K562 (cell line): ENCODE measurements around the gene RETSAT. TPM values are rescaled to one million over a fixed set of nuclear protein-coding genes. Genes with fewer than 3 reads are reported as not detected.
"Not testable (repeated sequence)": the region's sequence is repeated elsewhere in the genome, so short reads cannot be mapped to it uniquely, and the experiment has no call there.

Experiments
- ATAC-seq: fragments of 200-7000 bp; cut with Tn5 transposase; 3 replicates; pipeline ENCODE4 v1.9.1; 2020; ENCODE audit warnings: moderate library complexity
- BruUV-seq: library from RNA; stranded (reverse); fragments of 400-500 nt; replicated peaks from 2 replicates; lab custom pipeline; 2021; lab: Mats Ljungman, UMichigan
- CTCF ChIA-PET: fragments of 300-600 bp; formaldehyde crosslinking; extraction: SDS; loops from one replicate; lab custom pipeline; 2021; ENCODE audit warnings: low intra/inter-chr PET ratio; lab: Yijun Ruan, JAX
- POLR2A ChIA-PET: fragments of 300-600, 350-650 bp; sonication (Branson Sonifier 250); formaldehyde crosslinking; extraction: SDS; loops from one replicate; lab custom pipeline; 2021; ENCODE audit warnings: antibody characterized with exemption, inconsistent platforms; lab: Yijun Ruan, JAX
- DNase-seq, 4 experiments: peaks; one replicate each; pipeline versions ENCODE4 v3.0.0 to v3.0.0-alpha.2; 2011 to 2018; ENCODE audit warnings: low spot score in 3 of 4, mixed read lengths in 3 of 4; ENCODE audit errors: extremely low read depth in 1 of 4
- FAIRE-seq: peaks from 2 replicates; lab custom pipeline; 2011; peaks lifted over from hg19 to GRCh38; lab: Jason Lieb, UNC
- H2AFZ ChIP-seq: 2 replicates; pipeline ENCODE4 v1.6.0; 2011; ENCODE audit warnings: low read depth, low read length, control low read depth, inconsistent platforms
- H3K27ac ChIP-seq: fragments of 200-600 bp; 3 replicates; pipeline ENCODE4 v1.8.0; 2011; ENCODE audit warnings: low read depth, mild to moderate bottlenecking, control low read depth, inconsistent platforms, low read length, moderate library complexity, mixed read lengths; ENCODE audit errors: extremely low read depth
- H3K27me3 ChIP-seq, 2 experiments: fragments of 300-600 bp in 1 of 2; 2 replicates in 1 of 2; 3 replicates in 1 of 2; pipeline versions ENCODE4 v1.6.0 to v1.8.0; 2011; ENCODE audit warnings: inconsistent platforms in 2 of 2, low read length in 2 of 2, mild to moderate bottlenecking in 1 of 2, mixed read lengths in 1 of 2, moderate library complexity in 1 of 2; ENCODE audit not compliant: control insufficient read depth in 2 of 2, insufficient read depth in 2 of 2
- H3K36me3 ChIP-seq: fragments of 300-600 bp; 3 replicates; pipeline ENCODE4 v1.8.0; 2011; ENCODE audit warnings: mild to moderate bottlenecking, low read length, inconsistent platforms; ENCODE audit not compliant: control insufficient read depth, insufficient read depth
- H3K4me1 ChIP-seq, 2 experiments: fragments of 200-600 bp in 1 of 2; replicated peaks in 1 of 2; 2 replicates in 1 of 2; 3 replicates in 1 of 2; pipeline versions ENCODE4 v1.5.1 to v1.8.0; 2011; ENCODE audit warnings: inconsistent platforms in 2 of 2, low read length in 2 of 2, mild to moderate bottlenecking in 1 of 2, mixed read lengths in 1 of 2, moderate library complexity in 1 of 2; ENCODE audit not compliant: control insufficient read depth in 2 of 2, insufficient read depth in 2 of 2
- H3K4me2 ChIP-seq: 2 replicates; pipeline ENCODE4 v1.6.1; 2011; ENCODE audit warnings: low read length, control low read depth, inconsistent platforms, mixed read lengths; ENCODE audit not compliant: insufficient read depth
- H3K4me3 ChIP-seq: fragments of 200-600 bp; sonication (generic), shearing (Covaris generic); 2 replicates; pipeline ENCODE4 v1.5.1; 2016; ENCODE audit warnings: control low read depth, inconsistent platforms
- H3K79me2 ChIP-seq: fragments of 200-600 bp; 3 replicates; pipeline ENCODE4 v1.8.0; 2011; ENCODE audit warnings: low read length, inconsistent platforms; ENCODE audit not compliant: control insufficient read depth, insufficient read depth
- H3K9ac ChIP-seq, 2 experiments: 2 replicates each; pipeline versions ENCODE4 v1.6.0 to v1.6.1; 2011; ENCODE audit warnings: low read depth in 2 of 2, low read length in 2 of 2, control low read depth in 1 of 2, inconsistent platforms in 1 of 2, mild to moderate bottlenecking in 1 of 2, mixed read lengths in 1 of 2; ENCODE audit not compliant: insufficient read depth in 1 of 2
- H3K9me1 ChIP-seq: one replicate; pipeline ENCODE4 v1.6.0; 2011; ENCODE audit warnings: inconsistent platforms, mild to moderate bottlenecking, low read length, moderate library complexity; ENCODE audit not compliant: control insufficient read depth, insufficient read depth
- H3K9me3 ChIP-seq: replicated peaks from 2 replicates; pipeline ENCODE4 v1.5.1; 2011; ENCODE audit warnings: low read depth, low read length, inconsistent platforms; ENCODE audit not compliant: control insufficient read depth, insufficient read depth
- H4K20me1 ChIP-seq: replicated peaks from 2 replicates; pipeline ENCODE4 v1.6.1; 2011; ENCODE audit warnings: low read length, inconsistent platforms, mixed read lengths; ENCODE audit not compliant: control insufficient read depth, insufficient read depth
- FOS ChIP-seq: IDR thresholded peaks from 3 replicates; pipeline ENCODE4 v1.6.1; 2011; ENCODE audit not compliant: insufficient read length; ENCODE audit errors: extremely low read depth
- ID3 ChIP-seq, 2 experiments: fragments of 250-450 bp in 1 of 2; fragments of 450-650 bp in 1 of 2; sonication (Bioruptor Pico) in 1 of 2; IDR thresholded peaks; 2 replicates each; pipeline versions ENCODE4 v1.6.1 to v1.8.0; 2016 to 2021; ENCODE audit warnings: mild to moderate bottlenecking in 2 of 2, moderate library complexity in 2 of 2, missing compliant biosample characterization in 1 of 2, missing genetic modification characterization in 1 of 2
- MCM7 ChIP-seq, 2 experiments: fragments of 450-650 bp; IDR thresholded peaks; 2 replicates each; pipeline ENCODE4 v1.6.1; 2016 to 2018
- ZC3H4 ChIP-seq: sonication (generic); formaldehyde crosslinking; IDR thresholded peaks from 2 replicates; pipeline ENCODE4 v1.9.0; 2021; ENCODE audit warnings: missing genetic modification reagents, borderline replicate concordance
- ZFP1 ChIP-seq: fragments of 450-650 bp; formaldehyde crosslinking; IDR thresholded peaks from 2 replicates; pipeline ENCODE4 v1.4.0; 2020; ENCODE audit warnings: mild to moderate bottlenecking, mixed read lengths
- ZHX1 ChIP-seq: fragments of 150-350 bp; conservative IDR thresholded peaks from 2 replicates; pipeline ENCODE4 v1.6.1; 2014; ENCODE audit warnings: low read length
- ZNF184 ChIP-seq: sonication (generic); formaldehyde crosslinking; IDR thresholded peaks from 2 replicates; pipeline ENCODE4 v1.5.0; 2020; ENCODE audit warnings: missing genetic modification reagents
- WGBS: fragments of 100-300 bp; shearing (Covaris generic); methylation state at CpG from one replicate; pipeline ENCODE4 v1.1.6; 2016; ENCODE audit warnings: low coverage, mixed read lengths; ENCODE audit not compliant: insufficient coverage; ENCODE audit errors: missing lambda C conversion rate; 5-methylcytosine and 5-hydroxymethylcytosine counted together
- in situ Hi-C: fragments of 300-500 bp; cut with MboI; formaldehyde crosslinking; loops from 4 replicates; pipeline ENCODE4 v1.15.0; 2018; ENCODE audit warnings: inconsistent platforms, mixed read lengths
- intact Hi-C: fragments of 100-400 bp; cut with micrococcal nuclease; formaldehyde crosslinking; loops from 2 replicates; pipeline ENCODE4 v1.14.2; 2022
- polyA plus RNA-seq, 8 experiments: library from polyadenylated mRNA; depleted of rRNA in 4 of 8; stranded (reverse) in 5 of 8; unstranded in 3 of 8; fragments of >200 nt; fragmentation: Nextera tagmentation in 2 of 8; fragmentation: Illumina TruSeq in 1 of 8; extraction: Ambion mirVana in 2 of 8; extraction: Trizol in 1 of 8; gene quantifications; 2 replicates each; pipeline versions ENCODE4 v1.2.1 to v1.2.3, GENCODE V29; 2011 to 2014; ENCODE audit warnings: inconsistent platforms in 1 of 8, missing spikeins in 1 of 8
- total RNA-seq, 7 experiments: library from RNA; depleted of rRNA in 6 of 7; stranded (reverse); fragments of >200 nt in 6 of 7; fragmentation: Illumina TruSeq in 2 of 7; extraction: Trizol in 2 of 7; gene quantifications; 2 replicates each; pipeline versions ENCODE4 v1.2.1 to v1.2.3, GENCODE V29; 2011 to 2021; ENCODE audit warnings: low replicate concordance in 1 of 7

RETSAT gene
- total and polyA plus RNA-seq, 9 of the 15 experiments (the other 6 are each of a cell fraction or from before 2014, with no cell fraction given) = 1.9 to 21.6 (median 16.5) TPM

- 75% methylated on average over 5 of the region's 5 CpGs for WGBS
- FAIRE-seq, ATAC-seq, H4K20me1 ChIP-seq, H3K27me3 ChIP-seq, H3K9me1 ChIP-seq, H2AFZ ChIP-seq, in situ Hi-C loops, H3K79me2 ChIP-seq, DNase-seq, POLR2A ChIA-PET, H3K4me2 ChIP-seq, H3K9ac ChIP-seq, CTCF ChIA-PET, BruUV-seq, H3K4me3 ChIP-seq, H3K4me1 ChIP-seq, H3K9me3 ChIP-seq, H3K27ac ChIP-seq, intact Hi-C loops: not testable (repeated sequence)
- peaks cover 18% of the 10 kb centered on the region; the same call in 2 of the 3 replicates for H3K36me3 ChIP-seq
These were observed 8.5 kb upstream of the RETSAT start for GRCh38 chr2:85362653-85363387.

- H3K9me3 ChIP-seq = no peaks in the 10 kb centered on the region
- peaks cover 35% of the 10 kb centered on the region; the same call in 2 of the 3 replicates for H3K36me3 ChIP-seq
- no peaks in the 10 kb centered on the region for H3K27me3 ChIP-seq
- H3K9me1 ChIP-seq = no peaks in the 10 kb centered on the region
- DNase-seq = no peak
- peaks cover 29% of the 10 kb centered on the region for H3K79me2 ChIP-seq
- no peaks in the 10 kb centered on the region for H4K20me1 ChIP-seq
- H3K4me2 ChIP-seq = no peak overlapping the region
- H3K4me3 ChIP-seq = no peak overlapping the region
- H3K9ac ChIP-seq = no peak overlapping the region
- FAIRE-seq = no peak
- H2AFZ ChIP-seq = no peak overlapping the region
- 74% methylated on average over 3 of the region's 3 CpGs for WGBS
- POLR2A ChIA-PET = interaction anchor here (1.0 to 1.2 kb wide), 3 partner anchors 9 to 454 kb away, joined by 3 to 4 read pairs (median 4); no protein-coding TSS in a partner anchor
- in situ Hi-C loops (no loop called here), intact Hi-C loops (no loop called here)
- peaks cover 7 to 15% of the 10 kb centered on the region in 2 experiments for H3K4me1 ChIP-seq
- H3K27ac ChIP-seq = no peak overlapping the region
- ATAC-seq = no peak
- BruUV-seq = no TSS peak
- CTCF ChIA-PET = no interaction called here
- no peak for TF ChIP-seq ZFP1 (CRISPR knock-in tag)
- no peak for TF ChIP-seq ZHX1
- no peak for TF ChIP-seq FOS
- TF ChIP-seq ZNF184 (CRISPR knock-in tag) = no peak
- no peak for TF ChIP-seq MCM7 (IDR thresholded peaks at IDR 0.05)
- TF ChIP-seq ID3 (CRISPR knock-in tag; IDR thresholded peaks at IDR 0.05) = no peak
- TF ChIP-seq ID3 (tag; IDR thresholded peaks at IDR 0.05) = no peak
- no peak for TF ChIP-seq ZC3H4 (CRISPR knock-in tag)
These were observed 3.4 kb upstream of the RETSAT start for GRCh38 chr2:85357736-85358135.
